Heart left ventricle (tissue), 13 donors: ENCODE measurements around the gene ITIH5.

ENCODE experiments used
- POLR2A ChIP-seq, 2 donors: fragments of 450-650 bp; IDR thresholded peaks; one replicate each; pipeline ENCODE4 v1.6.1; 2017; ENCODE audit warnings: antibody characterized with exemption in 2 of 2, mild to moderate bottlenecking in 2 of 2, moderate library complexity in 2 of 2
- TF ChIP-seq, protein P1 (sequence below), 12 donors: fragments of 200-600 bp; sonication (generic) in 4 of 12; IDR thresholded peaks; one replicate each; pipeline versions ENCODE4 v1.5.0 to v1.8.0; 2018 to 2022; ENCODE audit warnings: antibody characterized with exemption in 12 of 12, mild to moderate bottlenecking in 5 of 12
- donor health status: ischemic (EF 13 %, LVEDD 7.1; RV severe dilation, severe dysfunction).
- donor health status: DM: no; HTN: yes; CAD: no.
- donor health status: DM: no; HTN: no; CAD: no.
- donor health status: ischemic (EF 25% LVEDD 6.9; RV normal size, moderate dysfunction).
- donor health status: ischemic (EF 25% LVEDD 5.7; RV mildly dilated, moderate dysfunction).
- donor health status: ischemic (EF 35%, LVEDD 5.7; RV mildly dilated, moderate dysfunction).
- donor health status: nonischemic (EF 11% LVEDD 7.7; RV severe dilation, severe dysfunction).
- donor health status: DM: yes; HTN: yes; CAD: no.
- donor health status: PGD.
- donor health status: ischemic (EF 29% LVEDD 5.4; RV normal size, mild dysfunction).
- donor health status: nonischemic (EF 23%, LVEDD 6.1; RV moderate dilation, normal function).

DNA sequence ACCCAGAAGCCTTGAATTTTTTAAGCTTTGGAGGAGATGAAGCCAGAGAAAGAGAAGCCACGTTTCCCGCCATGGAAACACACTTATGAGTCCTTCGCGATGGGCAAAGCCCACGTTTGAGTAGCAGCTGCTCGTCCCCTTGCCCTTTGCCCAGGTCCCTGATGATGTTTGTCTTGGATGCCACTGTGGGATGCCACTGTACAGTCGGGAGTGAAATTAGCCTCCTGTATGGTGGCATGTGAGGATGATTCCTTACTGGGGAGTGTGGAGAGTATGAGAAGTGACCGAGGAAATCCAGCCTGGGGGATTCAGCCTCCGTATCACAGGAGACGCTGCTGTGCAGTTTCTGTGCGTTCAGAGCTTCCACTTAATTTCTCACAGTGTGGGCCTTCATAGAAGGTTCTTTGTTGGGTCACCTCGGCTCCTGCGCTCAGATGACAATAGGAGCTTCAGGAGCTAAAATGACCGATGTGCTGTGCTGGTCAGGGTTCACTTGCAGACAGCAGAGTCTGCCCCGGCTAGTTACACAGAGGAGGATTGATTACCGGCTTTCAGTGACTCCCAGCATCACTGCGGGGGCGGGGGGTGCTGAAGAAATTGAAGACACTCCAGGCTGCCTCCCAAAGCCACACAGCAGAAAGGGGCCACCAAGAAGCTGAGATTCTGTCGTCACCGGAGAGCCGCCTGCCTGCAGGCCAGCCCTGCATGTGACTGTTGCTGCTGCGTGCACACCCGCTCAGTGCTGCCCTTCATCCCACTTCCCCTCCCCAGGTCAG lies 133.9 kb downstream of the ITIH5 start:
- TF ChIP-seq, protein P1, sequence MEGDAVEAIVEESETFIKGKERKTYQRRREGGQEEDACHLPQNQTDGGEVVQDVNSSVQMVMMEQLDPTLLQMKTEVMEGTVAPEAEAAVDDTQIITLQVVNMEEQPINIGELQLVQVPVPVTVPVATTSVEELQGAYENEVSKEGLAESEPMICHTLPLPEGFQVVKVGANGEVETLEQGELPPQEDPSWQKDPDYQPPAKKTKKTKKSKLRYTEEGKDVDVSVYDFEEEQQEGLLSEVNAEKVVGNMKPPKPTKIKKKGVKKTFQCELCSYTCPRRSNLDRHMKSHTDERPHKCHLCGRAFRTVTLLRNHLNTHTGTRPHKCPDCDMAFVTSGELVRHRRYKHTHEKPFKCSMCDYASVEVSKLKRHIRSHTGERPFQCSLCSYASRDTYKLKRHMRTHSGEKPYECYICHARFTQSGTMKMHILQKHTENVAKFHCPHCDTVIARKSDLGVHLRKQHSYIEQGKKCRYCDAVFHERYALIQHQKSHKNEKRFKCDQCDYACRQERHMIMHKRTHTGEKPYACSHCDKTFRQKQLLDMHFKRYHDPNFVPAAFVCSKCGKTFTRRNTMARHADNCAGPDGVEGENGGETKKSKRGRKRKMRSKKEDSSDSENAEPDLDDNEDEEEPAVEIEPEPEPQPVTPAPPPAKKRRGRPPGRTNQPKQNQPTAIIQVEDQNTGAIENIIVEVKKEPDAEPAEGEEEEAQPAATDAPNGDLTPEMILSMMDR (IDR thresholded peaks at IDR 0.05) = no peak
- TF ChIP-seq POLR2A (IDR thresholded peaks at IDR 0.05) = no peak
